UCSD-AML1 (cell line): ENCODE data around the gene STARD10.

Source experiments
- DNase-seq: peaks from one replicate; lab custom pipeline; 2025; ENCODE audit not compliant: unreplicated experiment; lab: John Stamatoyannopoulos, UW

The STARD10 gene

GRCh38 chr11:72766152-72766902, 27.5 kb downstream of the STARD10 start:
- DNase-seq, result no peak

GRCh38 chr11:72764503-72764902, 29.3 kb downstream of the STARD10 start:
- DNase-seq, result no peak

GRCh38 chr11:72763823-72764222, 30.0 kb downstream of the STARD10 start:
- no peak for DNase-seq

- no peak for DNase-seq
Measured at GRCh38 chr11:72762641-72763304, 31.1 kb downstream of the STARD10 start.

GRCh38 chr11:72760539-72761405, 33.1 kb downstream of the STARD10 start:
- DNase-seq, result no peak

- DNase-seq, result no peak
Measured at GRCh38 chr11:72759468-72759985, 34.3 kb downstream of the STARD10 start.

GRCh38 chr11:72758690-72759389, 35.0 kb downstream of the STARD10 start:
- no peak for DNase-seq

- DNase-seq, result no peak
Measured at GRCh38 chr11:72758304-72758689, 35.5 kb downstream of the STARD10 start.

- DNase-seq, result no peak
Measured at GRCh38 chr11:72755713-72756285, 38.0 kb downstream of the STARD10 start.

- DNase-seq, result no peak
Measured at GRCh38 chr11:72754544-72755155, 39.2 kb downstream of the STARD10 start.

GRCh38 chr11:72754149-72754543, 39.7 kb downstream of the STARD10 start:
- DNase-seq, result no peak

GRCh38 chr11:72753341-72754148, 40.3 kb downstream of the STARD10 start:
- DNase-seq, result peak; percentile 49

GRCh38 chr11:72752088-72752914, 41.5 kb downstream of the STARD10 start, which contains the start of gene ARAP1:
Gene ARAP1 (minus strand): TSS chr11:72752408. CDS start chr11:72727128, 25,280 bp downstream.
- peak; percentile 91 for DNase-seq

- DNase-seq, result no peak
Measured at GRCh38 chr11:72751116-72752087, 42.4 kb downstream of the STARD10 start.

- DNase-seq, result no peak
Measured at GRCh38 chr11:72750556-72751115, 43.2 kb downstream of the STARD10 start.

- no peak for DNase-seq
Measured at GRCh38 chr11:72750086-72750485, 43.8 kb downstream of the STARD10 start.
